PC-9 (cell line): ENCODE measurements around the gene SEL1L3.
A peak's percentile ranks its signal among the peaks of the same experiment; 100 is the strongest.

ENCODE experiments used
- EZH2 ChIP-seq: fragments of 200-600 bp; sonication (generic); IDR thresholded peaks from 2 replicates; pipeline ENCODE4 v1.8.0; 2017; ENCODE audit warnings: antibody characterized with exemption, low read depth
- TF ChIP-seq, protein P1 (sequence below): fragments of 200-600 bp; sonication (generic); conservative IDR thresholded peaks from 2 replicates; pipeline ENCODE4 v1.6.1; 2017; ENCODE audit warnings: mixed run types, antibody characterized with exemption, mild to moderate bottlenecking, moderate library complexity

DNA sequence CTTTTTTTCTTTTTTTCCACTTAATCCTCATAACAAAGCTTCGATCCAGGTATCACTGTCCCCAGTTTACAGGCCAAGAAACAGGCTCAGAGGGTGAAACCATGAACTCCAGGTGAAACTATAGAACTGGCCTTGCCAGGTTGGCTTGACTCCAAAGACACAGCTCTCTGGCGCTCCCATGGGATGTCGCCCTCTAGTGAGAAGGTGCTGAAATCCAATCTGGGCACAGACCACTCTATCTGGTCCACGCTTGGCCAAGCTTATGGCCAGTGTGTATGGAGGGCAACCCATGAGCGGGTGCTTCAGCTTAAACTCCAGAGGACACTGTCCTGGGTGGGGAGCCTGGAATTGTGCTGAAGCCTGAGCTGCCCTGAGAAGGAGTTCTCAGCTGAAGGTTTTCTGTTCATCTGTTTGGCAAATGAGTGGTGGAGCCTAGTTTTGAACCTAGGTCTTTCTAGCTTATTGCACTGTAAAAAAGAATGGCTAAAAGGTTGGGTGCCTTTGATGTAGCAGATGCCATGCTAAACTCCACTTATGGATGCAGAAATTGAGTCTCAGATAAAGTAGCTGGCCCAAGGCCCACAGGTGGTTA is 70.5 kb downstream of the SEL1L3 start:
- TF ChIP-seq, protein P1, sequence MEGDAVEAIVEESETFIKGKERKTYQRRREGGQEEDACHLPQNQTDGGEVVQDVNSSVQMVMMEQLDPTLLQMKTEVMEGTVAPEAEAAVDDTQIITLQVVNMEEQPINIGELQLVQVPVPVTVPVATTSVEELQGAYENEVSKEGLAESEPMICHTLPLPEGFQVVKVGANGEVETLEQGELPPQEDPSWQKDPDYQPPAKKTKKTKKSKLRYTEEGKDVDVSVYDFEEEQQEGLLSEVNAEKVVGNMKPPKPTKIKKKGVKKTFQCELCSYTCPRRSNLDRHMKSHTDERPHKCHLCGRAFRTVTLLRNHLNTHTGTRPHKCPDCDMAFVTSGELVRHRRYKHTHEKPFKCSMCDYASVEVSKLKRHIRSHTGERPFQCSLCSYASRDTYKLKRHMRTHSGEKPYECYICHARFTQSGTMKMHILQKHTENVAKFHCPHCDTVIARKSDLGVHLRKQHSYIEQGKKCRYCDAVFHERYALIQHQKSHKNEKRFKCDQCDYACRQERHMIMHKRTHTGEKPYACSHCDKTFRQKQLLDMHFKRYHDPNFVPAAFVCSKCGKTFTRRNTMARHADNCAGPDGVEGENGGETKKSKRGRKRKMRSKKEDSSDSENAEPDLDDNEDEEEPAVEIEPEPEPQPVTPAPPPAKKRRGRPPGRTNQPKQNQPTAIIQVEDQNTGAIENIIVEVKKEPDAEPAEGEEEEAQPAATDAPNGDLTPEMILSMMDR = peak; percentile 54; the same call in 1 of the 2 replicates
- TF ChIP-seq EZH2 = no peak
